GM18520 (cell line): ENCODE data around the gene DRP2.
"Not testable (repeated sequence)": the region's sequence is repeated elsewhere in the genome, so short reads cannot be mapped to it uniquely, and the experiment has no call there.

ENCODE experiments used
- ATAC-seq: cut with Tn5 transposase; IDR thresholded peaks from one replicate; pipeline ENCODE4 v1.9.1; 2021; ENCODE audit not compliant: unreplicated experiment

DRP2 gene, protein sequence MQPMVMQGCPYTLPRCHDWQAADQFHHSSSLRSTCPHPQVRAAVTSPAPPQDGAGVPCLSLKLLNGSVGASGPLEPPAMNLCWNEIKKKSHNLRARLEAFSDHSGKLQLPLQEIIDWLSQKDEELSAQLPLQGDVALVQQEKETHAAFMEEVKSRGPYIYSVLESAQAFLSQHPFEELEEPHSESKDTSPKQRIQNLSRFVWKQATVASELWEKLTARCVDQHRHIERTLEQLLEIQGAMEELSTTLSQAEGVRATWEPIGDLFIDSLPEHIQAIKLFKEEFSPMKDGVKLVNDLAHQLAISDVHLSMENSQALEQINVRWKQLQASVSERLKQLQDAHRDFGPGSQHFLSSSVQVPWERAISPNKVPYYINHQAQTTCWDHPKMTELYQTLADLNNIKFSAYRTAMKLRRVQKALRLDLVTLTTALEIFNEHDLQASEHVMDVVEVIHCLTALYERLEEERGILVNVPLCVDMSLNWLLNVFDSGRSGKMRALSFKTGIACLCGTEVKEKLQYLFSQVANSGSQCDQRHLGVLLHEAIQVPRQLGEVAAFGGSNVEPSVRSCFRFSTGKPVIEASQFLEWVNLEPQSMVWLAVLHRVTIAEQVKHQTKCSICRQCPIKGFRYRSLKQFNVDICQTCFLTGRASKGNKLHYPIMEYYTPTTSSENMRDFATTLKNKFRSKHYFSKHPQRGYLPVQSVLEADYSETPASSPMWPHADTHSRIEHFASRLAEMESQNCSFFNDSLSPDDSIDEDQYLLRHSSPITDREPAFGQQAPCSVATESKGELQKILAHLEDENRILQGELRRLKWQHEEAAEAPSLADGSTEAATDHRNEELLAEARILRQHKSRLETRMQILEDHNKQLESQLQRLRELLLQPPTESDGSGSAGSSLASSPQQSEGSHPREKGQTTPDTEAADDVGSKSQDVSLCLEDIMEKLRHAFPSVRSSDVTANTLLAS

DNA sequence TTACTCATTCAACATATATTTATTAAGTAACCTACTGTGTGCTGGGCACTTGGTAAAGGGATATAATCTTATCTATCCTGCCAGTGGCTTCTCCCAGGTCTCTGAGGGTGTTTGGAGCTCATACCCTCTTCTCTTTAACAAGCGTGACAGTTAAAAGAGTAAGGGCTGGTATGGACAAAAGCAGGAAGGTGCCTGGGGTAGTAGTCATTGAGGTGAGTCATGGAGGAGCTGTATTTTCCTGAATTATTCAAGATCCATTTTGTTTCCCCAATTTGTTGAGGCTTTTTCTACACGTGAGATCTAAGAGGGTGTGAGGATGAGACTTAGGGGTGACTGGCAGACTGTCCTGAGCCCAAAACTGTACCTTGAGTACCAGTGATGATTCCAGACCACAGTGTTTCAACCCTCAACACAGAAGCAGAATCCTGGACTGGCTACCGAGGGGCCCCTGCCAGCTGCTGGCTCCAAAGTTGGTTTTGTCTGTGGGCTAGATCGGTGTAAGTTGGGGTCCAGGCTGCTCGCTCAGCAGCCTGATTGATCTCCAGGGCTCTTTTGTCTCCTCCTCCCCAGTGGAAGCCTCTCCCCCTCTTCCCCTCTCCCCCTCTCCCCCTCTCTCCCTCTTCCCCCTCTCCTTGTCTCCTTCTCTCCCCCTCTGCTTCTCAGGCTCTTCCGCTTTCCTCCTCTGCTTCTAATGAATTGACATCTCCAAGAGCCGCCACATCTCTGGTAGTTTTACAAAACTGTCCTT, at the start of gene DRP2:
Gene DRP2 (plus strand): TSS at position 671 of the 748 bp plus-strand sequence. CDS start 11,862 bp downstream, outside the sequence.
- ATAC-seq = no peak

DNA sequence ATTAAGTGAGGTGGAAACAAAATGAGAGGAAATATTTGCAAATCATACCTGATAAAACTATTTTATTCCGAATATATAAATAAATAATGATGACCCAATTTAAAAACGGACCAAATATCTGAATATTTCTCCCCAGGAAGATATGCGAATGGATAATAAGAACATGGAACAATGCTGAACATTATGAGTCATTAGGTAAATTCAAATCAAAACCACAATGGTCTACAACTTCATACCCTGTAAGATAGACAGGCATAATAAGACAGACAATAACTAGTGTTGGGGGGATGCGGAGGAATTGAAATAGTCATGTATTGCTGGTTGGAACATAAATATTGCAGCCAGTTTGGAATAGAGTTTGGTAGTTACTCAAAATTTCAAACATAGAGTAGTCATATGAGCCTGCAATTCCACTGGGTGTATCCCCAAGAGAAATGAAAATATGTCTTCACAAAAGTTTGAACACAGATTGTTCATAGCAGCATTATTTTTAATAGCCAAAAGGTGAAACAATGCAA, 47.6 kb upstream of the DRP2 start:
- ATAC-seq = no peak

DNA sequence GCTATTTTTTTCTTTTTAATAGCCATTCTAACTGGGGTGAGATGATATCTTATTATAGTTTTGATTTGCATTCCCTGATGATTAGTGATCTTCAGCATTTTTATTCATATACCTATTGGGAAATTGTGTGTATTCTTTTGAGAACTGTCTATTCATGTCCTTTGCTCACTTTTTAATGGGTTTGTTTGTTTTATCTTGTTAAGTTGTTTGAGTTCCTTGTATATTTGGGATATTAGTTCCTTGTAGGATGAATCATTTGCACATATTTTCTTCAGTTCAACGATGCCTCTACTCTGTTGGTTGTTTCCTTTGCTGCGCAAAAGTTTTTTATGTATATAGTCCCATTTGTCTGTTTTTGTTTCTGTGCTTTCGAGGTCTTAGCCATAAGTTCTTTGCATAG, 43.1 kb upstream of the DRP2 start:
- no peak for ATAC-seq

DNA sequence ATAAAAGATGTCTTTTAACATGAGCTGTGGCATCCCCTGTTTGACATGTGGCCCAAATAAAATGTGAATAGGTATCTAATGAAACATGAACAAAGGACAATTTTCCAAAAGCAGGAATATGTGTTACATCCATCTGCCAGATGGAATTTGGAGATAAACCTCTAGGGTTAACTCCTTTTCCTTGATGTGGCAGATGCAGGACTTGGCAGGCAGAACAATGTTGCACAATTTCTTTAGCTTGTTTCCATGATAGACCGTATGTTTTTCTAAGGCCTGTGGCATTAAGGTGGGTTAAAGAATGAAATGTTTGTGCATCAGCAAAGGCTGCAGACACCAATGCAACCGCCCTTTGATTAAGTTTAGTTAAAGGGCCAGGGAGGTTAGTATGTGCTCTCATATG, 34.7 kb upstream of the DRP2 start:
- not testable (repeated sequence) for ATAC-seq

DNA sequence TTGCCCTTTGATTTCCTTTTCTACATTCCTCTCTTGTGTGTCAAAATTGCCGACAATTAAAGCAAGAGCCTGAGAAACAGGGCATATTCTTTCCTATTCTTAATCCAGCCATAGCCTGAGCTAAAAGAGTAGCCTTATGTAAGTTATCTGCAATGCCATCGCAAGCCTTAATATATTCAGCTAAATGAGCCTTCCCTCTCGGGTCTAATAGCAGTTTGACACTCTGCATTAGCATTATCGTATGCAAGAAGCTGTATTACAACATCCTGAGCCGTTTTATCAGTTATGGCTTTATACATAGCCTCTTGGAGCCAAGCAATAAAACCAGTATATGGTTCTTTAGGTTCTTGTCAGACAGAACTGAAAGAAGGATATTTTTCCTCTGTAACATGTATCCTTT, 31.6 kb upstream of the DRP2 start:
- ATAC-seq = not testable (repeated sequence)

DNA sequence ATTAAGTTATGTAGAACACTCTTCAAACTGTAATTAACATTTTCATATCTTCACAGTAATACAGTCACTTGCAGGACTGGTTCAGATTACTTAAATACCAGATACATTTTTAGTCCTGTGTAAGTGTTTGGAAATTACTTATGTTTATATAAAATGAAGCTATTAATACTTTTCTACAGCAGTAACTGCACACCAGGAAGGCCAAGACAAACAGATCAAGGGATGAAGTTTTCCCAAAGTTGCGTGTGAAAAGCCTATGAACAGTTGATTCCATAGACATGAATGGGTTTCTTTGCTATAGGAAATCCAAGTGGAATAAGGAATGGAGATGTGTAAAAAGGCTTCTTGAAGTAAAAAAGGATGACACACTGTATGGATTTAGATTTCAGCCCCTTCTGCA, 28.9 kb upstream of the DRP2 start:
- ATAC-seq = no peak

DNA sequence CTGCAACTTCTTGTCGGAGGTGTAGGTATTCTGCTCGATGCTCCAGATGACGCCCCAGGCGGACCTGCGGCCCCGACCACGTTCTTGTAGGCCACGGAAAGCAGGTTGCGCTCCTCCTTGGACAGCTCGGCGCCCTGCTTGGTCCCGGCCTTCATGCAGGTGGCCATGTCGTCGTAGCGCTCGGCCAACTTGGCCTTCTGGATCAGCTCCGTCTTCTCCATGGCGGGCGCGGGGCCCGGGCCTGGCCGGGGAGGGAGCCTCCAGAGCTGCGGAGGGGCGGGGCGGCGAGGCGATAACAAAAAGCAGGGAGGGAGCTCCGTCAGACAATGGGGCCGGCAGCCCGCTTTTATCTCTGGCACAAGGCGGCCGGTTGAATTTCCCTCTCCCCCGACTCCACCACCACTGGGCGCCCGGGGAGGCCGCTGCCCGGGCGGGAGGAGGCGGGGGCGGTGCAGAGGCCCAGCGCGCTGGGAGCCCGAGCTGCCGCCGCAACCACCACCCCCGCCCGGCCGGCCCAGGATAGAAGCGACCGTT, 28.3 kb upstream of the DRP2 start:
- no peak for ATAC-seq

DNA sequence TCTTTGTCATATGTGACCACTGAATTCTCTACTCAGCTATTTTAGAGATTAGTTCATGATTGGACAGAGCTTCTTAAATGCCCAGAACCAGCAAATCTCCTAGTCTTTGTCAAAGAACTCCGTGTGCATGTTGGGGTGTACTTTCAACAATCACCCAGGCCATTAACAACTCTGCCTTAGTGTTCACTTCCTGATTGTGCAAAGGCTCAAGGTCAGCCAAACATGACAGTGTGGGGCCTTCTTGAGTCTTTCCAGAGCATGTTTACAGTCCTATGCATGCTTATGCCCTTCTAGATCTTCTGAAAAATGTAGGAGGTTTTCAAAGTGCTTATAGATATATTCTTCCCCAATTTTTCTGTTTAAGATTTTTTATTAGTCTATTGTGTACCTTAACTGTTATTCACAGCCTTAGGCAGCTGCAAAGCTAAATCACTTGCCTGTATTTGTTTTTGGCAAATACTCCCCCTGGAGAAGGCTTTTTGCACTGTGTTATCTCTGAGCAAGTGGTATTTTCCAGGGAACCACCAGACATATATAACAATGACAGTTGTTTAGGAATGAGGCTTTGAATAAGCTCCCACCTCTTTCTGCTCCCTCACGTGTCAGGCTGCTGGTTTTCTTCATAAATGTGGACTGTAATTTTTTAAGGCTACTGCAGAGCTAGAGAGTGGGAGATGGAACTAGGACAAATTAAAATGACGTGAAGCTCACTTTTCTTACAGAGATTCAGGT, 24.0 kb upstream of the DRP2 start:
- ATAC-seq = no peak

DNA sequence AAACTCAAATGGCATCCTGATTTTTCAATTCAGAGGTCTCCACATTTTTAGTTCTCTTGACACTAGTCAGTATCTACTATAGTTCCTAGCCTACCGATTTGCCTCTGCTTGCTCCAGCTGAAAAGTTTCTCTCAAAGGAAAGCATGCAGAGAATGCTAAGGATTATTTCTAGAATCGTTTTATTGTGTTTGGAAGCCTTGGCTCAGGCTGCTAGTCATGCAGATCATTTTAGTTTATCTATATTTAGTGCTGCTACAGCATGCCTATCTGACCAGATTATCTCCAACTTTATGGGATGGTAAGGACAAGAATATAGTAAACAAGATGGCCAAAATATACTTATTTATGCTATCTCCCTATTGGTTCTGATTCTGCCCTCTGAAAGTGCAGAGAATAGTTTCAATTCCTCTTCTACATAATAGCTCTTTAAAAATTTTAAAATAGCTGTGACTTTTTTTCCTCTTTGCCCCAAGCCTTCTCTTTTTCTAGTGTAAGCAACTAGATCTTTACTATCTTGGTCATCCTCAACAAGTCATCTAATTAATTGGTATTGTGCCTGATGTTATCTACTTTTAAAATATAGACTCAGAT, 15.7 kb upstream of the DRP2 start:
- no peak for ATAC-seq

DNA sequence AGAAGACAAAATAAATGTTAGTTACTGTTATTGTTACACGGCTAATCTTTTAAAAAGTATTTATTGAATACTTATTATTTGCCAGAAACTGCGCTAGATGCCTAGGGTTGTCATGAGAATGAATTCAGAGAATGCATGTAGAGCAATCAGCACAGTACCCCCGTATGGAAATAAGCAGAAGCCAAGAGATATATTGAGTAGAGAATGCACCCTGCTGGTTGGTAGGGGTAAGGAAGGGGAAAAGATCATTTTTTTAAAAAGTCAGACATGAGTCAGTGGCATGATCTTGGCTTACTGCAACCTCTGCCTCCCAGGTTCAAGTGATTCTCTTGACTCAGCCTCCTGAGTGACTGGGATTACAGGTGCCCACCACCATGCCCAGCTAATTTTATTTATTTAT, 13.1 kb upstream of the DRP2 start:
- ATAC-seq = peak; percentile 70

DNA sequence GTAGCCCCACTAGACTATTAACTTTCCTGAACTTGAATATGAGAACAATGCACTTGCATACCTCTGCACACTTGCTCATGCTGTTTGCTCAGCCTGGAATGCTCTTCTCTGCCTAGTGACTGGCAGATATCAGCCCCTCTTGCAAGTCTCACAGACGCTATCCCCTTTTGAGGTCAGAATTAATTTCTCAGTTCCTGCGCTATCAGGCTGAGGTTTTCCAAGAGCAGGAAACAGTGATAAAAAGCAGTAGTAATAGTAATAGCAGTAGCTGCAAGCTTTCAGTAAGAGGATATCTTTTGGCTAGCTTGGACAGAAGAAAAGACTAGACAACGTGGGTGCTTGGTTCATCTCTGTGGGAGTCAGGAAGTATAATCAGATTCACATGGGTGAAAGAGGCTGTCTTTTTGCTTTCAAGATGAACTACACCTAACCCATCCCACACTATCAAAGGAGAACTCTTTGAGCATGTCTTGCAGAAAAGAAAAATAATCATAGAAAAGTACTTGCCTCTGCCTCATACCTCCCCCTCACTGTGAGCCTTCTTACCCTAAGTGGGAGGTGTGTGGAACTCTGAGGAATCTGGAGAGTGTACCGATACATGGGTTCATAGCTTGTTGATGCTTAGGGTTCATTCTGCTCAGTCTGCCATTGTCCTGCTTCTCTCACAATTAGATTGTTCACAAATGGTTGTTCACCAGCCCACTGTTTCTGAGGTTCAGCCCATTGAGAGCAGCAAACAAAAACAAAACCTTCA, 11.3 kb upstream of the DRP2 start:
- no peak for ATAC-seq

DNA sequence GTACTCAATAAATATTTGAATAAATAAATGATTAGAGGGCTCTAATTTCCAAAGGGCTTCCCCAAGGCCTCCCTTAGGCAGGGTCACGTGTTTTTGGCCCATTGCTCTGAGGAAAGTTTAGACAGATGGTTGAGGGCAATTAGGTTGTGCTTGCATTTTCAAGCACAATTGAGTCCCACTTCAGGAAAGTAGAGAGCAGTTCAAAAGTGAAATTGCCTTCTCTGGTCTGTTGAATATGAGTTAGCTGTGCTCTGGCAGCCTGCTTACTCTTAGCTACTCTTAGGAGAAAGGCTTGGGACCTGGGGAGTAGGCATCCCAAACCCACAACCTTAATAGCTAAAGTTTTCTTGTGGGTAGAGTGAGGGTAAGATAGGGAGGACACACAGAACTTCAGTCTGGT, 9.0 kb upstream of the DRP2 start:
- no peak for ATAC-seq

DNA sequence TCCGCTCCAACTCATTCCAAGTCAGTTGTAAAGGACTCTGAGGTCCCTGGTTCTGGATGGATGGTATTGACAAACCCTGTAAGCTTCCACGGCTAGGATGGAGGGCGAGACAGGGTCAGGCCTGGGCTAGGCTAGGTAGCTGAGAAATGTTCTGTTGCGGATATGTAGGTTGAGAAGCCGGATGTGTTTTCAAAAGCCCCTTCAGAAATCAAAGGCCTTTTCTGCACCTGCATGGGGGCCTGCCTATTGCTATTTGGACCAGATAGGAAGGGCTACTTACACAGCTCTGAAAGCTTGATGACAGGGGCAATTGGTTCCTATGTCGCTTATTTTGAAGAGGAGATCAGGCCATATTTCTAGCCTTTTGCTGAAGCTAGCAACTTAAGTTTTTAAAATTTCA, 1.9 kb upstream of the DRP2 start:
- no peak for ATAC-seq

DNA sequence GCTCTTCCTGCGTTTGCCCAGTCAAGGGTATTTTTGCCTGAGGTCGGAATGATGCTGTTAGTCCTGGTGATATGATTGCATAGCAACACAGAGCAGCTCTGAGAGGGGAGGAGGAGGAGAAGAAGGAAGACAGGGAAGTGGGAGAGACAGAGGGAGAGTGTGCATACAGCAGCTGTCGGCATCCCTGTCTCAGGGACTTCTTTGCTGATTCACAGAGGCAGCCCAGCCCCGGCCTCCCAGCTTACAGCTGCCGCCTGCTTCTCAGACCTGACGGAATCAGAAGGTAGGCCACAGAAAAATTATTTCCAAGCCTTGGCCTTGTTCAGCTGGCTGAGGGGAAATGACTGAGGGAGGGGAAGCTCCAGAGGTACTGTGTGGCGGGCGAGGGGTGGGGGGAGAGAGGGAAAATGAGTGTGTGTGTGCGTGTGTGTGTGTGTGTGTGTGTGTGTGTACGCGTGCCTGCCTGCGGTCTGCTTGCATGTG, 319 bp downstream of the DRP2 start:
- ATAC-seq = no peak

DNA sequence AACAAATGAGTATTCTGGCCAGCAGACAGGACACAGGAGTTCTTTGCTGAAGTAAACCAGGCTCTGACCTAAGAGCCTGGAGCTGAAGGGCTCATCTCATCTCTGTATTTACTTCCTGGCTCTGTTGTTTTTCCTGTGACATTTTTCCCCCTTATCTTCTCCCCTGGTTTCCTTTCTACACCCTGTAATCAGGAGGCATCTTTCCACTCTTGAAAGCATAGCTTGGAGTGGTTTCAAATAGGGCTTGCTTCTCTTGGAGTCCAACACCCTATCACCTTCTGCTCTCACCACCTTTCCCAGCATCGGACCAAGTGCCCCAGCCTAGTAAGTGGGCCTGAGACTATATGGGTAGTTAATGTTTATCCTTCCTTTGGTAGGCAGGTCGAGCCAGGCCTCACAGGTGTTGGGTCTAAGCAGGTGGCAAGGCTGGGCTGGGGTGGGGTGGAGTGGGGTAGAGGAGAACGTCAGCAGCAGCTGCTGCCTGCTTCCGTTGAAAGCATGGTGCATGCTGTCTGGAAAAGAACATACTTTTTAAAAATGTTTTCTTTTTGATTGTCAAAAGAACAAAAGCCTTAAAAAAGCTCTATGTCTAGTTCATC, 1.2 kb downstream of the DRP2 start:
- no peak for ATAC-seq

DNA sequence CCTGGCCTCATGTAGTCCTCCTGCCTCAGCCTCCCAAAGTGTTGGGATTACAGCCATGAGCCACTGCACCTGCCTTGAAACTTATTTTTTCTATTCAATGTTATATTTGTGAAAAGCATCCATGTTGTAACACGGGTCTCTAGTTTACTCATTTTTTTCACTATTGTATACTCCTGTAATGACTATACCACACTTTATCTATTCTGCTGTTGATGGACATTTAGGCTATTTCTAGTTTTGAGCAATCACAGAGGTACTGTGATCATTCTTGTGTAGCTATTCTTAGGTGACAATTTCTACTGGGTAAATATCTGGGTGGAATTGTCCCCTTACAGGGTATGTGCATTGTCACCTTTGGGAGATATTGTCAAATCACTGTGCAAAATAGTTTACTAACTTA, 3.6 kb downstream of the DRP2 start:
- ATAC-seq = no peak

DNA sequence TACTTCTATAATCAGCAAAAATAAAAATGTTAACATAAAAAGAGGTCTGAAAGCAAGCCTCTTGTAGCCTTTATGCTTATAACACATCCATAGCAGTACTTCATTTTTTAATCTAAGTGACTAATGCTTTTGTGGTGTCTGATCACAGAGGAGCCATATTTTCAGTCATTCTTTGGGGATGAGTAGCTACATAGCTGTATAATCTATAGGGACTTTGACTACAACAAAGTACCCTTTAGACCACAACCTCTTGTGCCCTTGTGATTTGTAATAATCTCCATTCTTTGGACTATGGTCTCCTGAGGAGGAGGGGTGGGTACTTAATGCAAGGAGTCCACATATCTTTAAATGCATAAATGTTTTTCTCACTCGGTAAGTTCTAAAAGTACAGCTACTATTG, 9.6 kb downstream of the DRP2 start:
- no peak for ATAC-seq

DNA sequence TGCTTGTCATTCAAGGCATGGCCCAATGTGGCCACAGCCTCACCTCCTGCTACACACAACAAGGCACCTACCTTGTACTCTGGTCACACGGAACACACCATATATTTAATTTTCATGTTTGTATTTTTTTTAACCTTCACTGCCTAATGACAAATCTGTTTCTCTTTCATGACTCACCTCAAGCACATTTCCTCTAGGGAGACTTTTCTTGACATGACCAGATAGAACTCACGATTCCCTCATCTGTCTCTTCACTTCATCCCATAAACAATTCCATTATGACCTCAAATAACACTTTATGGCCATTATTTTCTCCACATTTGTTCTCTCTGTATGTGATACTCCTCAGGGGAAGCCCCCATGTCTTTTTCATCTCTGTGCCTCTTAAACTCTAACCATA, 11.1 kb downstream of the DRP2 start:
- no peak for ATAC-seq
